ENCODE data around the gene ANXA6.

The ANXA6 gene

GRCh38 chr5:151097820-151098767, 59.5 kb downstream of the ANXA6 start:
- no peak for DNase-seq

- no peak for DNase-seq
Measured at GRCh38 chr5:151097061-151097460, 60.5 kb downstream of the ANXA6 start.

- DNase-seq, result no peak
Measured at GRCh38 chr5:151096001-151096373, 61.6 kb downstream of the ANXA6 start.

- DNase-seq, result no peak
Measured at GRCh38 chr5:151095341-151096000, 62.1 kb downstream of the ANXA6 start.

GRCh38 chr5:151094852-151095245, 62.7 kb downstream of the ANXA6 start:
- no peak for DNase-seq

GRCh38 chr5:151094030-151094851, 63.3 kb downstream of the ANXA6 start:
- no peak for DNase-seq

- DNase-seq, result no peak
Measured at GRCh38 chr5:151093476-151093889, 64.1 kb downstream of the ANXA6 start.

- DNase-seq, result no peak
Measured at GRCh38 chr5:151092762-151093161, 64.8 kb downstream of the ANXA6 start.

GRCh38 chr5:151089726-151090125, 67.9 kb downstream of the ANXA6 start:
- no peak for DNase-seq

GRCh38 chr5:151088986-151089385, 68.6 kb downstream of the ANXA6 start:
- DNase-seq, result no peak

GRCh38 chr5:151087486-151087885, 70.1 kb downstream of the ANXA6 start:
- no peak for DNase-seq

GRCh38 chr5:151086905-151087360, 70.6 kb downstream of the ANXA6 start:
- no peak for DNase-seq

GRCh38 chr5:151086192-151086869, 71.2 kb downstream of the ANXA6 start:
- no peak for DNase-seq

GRCh38 chr5:151085517-151086041, 72.0 kb downstream of the ANXA6 start:
- no peak for DNase-seq

- DNase-seq, result no peak
Measured at GRCh38 chr5:151084363-151084762, 73.2 kb downstream of the ANXA6 start.

GRCh38 chr5:151083081-151083676, 74.4 kb downstream of the ANXA6 start:
- DNase-seq, result no peak

GRCh38 chr5:151082282-151082902, 75.2 kb downstream of the ANXA6 start:
- DNase-seq, result peak in 1 of 2 experiments; percentile 14

GRCh38 chr5:151081431-151082281, 75.9 kb downstream of the ANXA6 start:
- DNase-seq, result no peak

GRCh38 chr5:151080613-151081430, 76.8 kb downstream of the ANXA6 start, which contains the start of gene TNIP1:
Gene TNIP1 (minus strand): TSS chr5:151081034. CDS start chr5:151065095, 15,939 bp downstream.
- DNase-seq, result peak; percentile 55 to 81

All from NCI-H2081 (cell line).